ENCODE results near the gene BEND5.

DNA sequence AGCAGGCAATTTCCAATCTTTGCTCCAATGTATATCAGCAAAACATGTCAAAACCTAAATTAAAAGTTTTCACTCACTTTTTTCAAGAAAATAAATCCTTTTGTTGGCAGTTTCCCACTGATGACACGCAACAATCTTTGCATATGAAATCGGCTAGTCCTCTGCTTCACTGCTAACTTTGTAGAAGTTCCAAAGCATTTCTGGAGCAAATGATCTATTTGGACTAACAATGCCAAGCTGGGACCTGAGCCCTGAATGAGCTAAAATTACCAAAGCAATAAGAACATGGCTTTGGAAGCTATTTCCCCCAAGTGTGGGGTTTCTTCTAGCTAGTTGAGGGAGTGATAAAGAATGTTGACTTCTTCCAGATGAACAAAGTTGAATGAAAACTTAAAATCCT, 5.1 kb downstream of the BEND5 start:
- TF ChIP-seq, protein P1, sequence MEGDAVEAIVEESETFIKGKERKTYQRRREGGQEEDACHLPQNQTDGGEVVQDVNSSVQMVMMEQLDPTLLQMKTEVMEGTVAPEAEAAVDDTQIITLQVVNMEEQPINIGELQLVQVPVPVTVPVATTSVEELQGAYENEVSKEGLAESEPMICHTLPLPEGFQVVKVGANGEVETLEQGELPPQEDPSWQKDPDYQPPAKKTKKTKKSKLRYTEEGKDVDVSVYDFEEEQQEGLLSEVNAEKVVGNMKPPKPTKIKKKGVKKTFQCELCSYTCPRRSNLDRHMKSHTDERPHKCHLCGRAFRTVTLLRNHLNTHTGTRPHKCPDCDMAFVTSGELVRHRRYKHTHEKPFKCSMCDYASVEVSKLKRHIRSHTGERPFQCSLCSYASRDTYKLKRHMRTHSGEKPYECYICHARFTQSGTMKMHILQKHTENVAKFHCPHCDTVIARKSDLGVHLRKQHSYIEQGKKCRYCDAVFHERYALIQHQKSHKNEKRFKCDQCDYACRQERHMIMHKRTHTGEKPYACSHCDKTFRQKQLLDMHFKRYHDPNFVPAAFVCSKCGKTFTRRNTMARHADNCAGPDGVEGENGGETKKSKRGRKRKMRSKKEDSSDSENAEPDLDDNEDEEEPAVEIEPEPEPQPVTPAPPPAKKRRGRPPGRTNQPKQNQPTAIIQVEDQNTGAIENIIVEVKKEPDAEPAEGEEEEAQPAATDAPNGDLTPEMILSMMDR (IDR thresholded peaks at IDR 0.05), result no peak
- TF ChIP-seq EP300 (IDR thresholded peaks at IDR 0.05), result no peak
- TF ChIP-seq POLR2AphosphoS5 (IDR thresholded peaks at IDR 0.05), result no peak

All from esophagus muscularis mucosa (tissue), 4 donors.